Muscle of arm (tissue), 12 donors: ENCODE measurements around the gene DBF4B. TPM values are rescaled to one million over a fixed set of nuclear protein-coding genes. Genes with fewer than 3 reads are reported as not detected.
"Not testable (repeated sequence)": the region's sequence is repeated elsewhere in the genome, so short reads cannot be mapped to it uniquely, and the experiment has no call there.

Experiments
- DNase-seq: peaks from one replicate; pipeline ENCODE4 v3.0.0-alpha.2; 2013
- polyA plus RNA-seq, 12 donors: library from polyadenylated mRNA; unstranded; fragments of 120-200 nt; gene quantifications; one replicate each; pipeline ENCODE4 v1.2.1, GENCODE V29; 2013; ENCODE audit not compliant: insufficient read length in 12 of 12

DBF4B gene
- polyA plus RNA-seq, 12 donors = 5.5 to 18.5 (median 7.1) TPM; not detected in 1

DNA sequence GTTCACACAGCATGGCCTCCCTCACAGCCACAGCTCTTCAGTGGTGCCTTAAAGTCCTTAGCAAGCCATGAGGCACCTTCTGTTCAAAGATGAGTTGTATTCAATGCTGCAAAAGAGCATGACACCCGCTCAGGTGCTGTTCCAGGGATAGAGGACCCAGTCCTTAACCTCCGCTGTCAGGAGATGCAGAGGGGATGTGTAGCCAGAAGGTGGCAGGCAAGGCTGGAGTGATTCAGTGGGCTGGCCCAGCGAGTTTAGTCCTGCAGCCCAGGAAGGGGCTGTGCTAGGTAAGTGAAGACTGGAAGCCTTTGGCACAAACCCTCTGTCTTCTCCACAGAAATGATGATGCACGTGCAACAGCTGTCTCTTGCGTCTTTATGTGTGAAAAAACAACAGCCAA lies 25.3 kb downstream of the DBF4B start:
- DNase-seq = no peak

DNA sequence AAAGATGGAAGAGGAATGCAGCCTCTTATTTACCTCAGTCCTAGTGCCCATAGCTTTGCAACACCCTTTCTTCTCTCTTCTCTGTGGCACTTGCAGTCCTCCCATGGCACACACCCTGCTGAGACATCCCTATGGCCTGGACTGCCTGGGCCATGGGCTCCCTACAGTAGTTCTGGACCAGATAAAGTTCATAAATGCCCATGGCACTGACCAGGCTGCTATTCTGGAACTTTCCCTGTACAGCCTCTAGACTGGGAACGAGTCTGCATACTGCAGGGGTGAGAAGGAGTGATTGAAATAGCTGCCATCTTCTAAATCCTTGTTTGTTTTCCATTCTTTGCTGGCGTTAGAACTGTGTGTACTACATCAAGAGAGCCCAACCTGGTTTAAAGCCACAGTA lies 25.8 kb downstream of the DBF4B start:
- DNase-seq = no peak

DNA sequence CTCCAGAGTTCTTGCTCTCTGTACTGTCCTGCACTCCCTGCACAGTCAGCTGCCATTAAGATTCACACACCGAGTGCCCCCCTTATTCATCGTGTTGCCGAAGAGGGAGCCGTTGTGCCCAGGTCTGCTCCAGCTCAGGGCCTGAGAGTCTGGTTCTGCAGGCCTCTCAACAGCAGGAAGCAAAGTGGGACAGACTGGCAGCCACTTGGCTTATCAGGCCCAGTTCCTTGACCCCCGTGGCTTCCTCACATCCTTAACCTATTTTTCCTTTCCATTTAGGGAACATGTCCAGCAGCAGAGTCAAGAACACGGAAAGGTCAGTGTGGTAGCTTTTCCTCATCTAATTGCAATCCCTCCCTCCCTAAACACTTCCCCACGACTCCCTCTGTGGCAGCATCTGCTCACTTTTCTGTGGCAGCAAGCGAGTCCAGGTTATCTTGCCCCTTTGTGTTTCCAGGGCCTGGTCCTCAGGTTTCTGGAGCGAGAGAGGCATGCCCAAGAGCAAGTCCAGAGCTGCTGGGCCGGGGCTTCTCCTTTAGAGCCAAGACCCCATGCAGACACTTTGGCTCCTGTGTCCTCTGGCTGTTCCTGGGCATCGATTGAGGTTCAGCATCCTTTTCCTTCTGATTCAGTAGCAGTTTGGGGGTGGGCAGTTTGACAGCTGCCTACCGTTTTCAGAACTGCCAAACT lies 28.2 kb downstream of the DBF4B start:
- no peak for DNase-seq

DNA sequence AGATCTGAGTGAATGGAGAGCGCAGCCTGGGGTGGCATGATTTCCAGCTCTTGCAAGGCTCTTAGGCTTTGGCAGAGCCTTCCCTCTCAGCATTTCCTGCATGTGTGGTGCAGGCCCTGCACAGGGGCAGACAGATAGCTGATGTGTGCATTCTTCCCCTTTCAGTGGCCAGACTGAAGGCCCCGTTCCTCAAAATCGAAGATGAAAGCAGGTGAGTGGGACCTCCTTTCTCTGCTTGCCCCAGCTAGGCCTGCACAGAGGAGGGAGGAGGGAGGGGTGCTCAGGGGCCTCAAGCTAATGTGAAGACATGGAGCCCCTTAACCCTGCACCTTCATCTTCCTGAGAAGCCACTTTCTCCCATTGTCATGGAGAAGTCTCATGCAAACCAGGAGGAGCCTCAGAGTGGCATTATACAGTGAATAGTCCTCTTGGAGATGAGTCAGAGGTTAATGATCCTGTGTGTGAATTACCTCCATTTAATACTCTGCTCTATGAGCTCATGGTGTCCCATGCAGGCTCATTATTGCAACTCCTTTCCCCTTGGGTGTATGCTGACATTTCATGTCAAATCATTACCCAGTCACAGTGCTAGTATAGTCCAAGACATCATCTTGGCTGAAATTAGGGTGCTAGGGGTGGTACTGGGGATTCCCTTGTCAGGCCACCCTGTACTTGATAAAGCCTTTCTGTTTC lies 29.9 kb downstream of the DBF4B start:
- no peak for DNase-seq

DNA sequence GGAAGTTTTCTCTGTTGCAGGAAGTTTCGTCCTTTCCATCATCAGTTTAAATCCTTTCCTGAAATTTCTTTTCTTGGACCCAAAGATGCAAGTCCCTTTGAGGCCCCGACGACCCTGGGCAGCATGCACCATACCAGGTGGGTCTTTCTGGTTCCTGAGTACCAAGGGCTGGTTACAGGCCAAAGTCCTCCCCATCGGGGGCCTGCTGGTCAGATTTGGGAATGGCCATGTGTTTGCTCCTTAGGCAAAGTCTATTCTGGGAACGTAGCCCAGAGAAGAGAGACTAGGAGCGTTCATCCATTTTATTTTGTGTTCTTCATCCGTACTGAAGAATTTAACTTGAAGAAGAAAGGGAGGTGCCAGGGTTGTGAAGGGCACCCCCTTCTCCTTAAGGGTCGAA lies 32.9 kb downstream of the DBF4B start:
- no peak for DNase-seq

DNA sequence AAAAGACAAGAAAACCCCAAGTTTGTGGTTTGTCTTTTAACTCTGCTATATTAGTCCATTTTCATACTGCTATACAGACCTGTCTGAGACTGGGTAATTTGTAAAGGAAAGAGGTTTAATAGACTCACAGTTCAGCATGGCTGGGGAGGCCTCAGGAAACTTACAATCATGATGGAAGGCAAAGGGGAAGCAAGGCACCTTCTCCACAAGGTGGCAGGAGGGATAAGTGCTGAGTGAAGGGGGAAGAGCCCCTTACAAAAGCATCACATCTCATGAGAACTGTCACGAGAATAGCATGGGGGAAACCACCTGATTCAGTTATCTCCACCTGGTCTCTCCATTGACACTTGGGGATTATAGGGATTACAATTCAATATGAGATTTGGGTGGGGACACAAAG lies 36.8 kb downstream of the DBF4B start:
- no peak for DNase-seq

DNA sequence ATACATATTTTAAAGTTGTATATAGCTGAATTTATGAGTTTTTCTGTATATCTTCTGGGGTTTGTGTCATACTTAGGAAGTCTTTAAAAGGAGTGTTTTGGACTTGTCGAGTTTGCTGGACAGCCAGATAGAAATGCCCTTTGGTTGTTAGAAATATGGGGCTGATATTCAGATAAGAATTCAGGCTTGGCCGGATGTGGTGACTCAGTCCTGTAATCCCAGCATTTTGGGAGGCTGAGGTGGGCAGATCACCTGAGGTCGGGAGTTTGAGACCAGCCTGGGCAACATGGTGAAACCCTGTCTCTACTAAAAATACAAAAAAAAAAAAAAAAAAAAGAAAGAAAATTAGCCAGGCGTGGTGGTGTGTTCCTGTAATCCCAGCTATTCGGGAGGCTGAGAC lies 37.3 kb downstream of the DBF4B start:
- not testable (repeated sequence) for DNase-seq

DNA sequence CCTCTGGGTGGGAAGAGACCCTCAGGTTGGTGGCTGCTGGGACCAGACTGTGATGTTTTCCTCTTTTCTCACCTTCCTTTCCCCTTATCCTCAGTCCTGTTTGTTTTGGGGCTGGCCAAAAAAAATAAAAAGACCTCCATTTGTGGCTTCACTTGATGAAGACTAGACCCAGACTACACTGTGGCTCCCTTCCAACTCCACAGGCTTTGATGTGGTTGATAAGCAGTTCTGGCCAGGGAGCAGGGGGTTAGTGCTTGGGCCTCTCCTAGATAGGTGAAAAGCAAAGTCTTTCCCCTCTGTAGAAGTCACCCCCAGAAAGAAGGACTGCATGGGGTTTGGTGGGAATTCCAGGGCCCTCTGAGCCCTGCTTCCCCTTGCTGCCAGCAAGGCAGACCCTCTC lies 39.1 kb downstream of the DBF4B start:
- DNase-seq = no peak

DNA sequence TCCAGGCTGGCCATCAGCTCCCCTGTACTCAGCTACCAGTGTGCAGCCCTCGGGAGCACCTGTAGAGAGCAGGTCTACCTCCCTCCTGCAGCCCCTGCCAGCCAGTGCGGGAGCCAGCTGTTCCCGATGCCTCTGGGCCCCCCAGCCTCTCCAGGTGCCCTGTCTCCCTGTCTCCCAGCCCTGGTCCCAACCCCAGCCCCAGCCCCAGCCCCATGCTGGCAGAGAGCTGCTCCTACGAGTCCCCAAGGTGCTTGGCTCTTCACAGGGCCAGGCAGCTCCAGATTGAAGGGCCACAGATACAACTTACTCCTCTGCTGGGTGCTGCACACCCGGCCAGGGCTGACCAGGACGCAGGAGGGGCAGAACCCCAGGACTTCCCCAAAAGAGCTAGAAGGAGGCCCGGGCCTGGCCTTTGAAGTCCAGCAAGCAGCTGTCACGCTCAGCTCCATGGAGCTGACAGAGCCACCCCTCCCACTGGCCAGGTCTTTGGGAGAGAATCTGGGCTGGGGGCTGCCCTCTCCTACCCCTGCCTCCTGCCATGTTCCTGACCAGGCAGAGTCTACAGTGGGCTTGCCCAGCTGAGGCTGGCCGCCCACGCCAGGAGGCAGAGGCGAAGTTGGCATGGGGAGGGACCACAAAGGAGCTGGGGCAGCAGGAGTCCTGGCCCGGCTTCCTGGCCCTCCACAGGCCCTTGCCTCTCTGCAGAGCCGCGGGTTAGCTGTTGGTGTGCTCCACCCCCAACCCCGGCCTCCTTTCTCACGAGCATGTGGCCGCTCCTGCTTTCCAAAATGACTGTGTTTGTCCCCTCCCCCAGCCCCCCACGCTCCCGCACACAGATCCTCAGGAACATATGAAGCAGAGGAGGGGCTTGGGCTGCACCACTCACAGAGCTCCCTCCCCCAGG lies 40.9 kb downstream of the DBF4B start:
- peak; percentile 76 for DNase-seq

DNA sequence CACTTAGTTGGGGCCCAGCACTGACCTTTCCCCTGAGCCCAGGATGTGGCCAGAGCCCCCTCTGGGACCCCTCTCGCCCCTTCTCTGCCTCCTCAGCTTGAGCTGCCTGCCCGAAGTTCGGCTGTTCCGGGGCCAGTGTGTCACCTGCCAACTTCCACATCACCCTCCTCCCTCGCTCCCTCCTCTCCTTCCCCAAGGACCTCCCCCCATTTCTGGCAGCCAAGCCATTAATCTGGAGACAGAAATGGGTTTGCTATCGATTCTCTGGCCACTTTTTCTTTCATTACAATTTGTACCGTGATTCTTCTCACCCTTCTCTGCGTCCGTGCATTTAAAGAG lies 41.5 kb downstream of the DBF4B start:
- no peak for DNase-seq

DNA sequence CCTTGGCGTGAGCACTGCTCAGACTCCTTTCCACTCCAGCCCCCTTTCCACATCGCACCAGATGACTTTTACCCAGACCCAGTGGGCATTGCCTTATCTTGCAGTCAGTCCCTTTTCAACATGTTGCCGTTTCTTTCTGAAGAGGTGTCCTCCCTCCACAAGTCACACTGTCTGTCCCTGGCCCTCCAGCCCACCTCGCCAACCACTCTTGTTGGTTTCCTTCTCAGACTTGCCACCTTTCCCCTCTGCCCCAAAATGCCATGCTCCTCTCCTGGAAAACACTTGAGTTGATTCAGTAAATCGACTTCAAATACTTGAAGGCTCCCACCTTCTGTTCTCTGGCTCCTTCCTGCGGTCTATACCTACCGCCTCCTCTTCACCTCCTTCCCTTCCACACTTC lies 42.9 kb downstream of the DBF4B start:
- no peak for DNase-seq

DNA sequence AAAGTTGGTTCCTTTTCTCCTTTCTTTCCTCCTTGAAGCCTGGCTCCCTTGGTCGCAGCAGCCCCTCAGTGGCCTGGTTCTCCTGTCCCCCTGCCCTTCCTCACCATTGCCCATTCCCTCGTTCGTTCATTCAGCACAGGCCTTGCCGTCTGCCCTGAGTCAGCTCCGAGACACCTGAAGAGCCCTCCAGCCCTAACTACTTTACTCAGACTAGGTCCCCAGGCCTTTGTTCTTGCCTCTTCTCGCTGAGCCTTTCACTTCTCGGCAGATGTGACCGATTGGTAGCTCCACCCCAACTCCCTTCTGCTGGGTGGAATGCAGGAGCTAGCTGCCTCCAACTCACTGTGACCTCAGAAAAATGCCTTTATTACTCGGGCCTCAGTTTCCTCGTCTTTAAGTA lies 43.3 kb downstream of the DBF4B start:
- no peak for DNase-seq

DNA sequence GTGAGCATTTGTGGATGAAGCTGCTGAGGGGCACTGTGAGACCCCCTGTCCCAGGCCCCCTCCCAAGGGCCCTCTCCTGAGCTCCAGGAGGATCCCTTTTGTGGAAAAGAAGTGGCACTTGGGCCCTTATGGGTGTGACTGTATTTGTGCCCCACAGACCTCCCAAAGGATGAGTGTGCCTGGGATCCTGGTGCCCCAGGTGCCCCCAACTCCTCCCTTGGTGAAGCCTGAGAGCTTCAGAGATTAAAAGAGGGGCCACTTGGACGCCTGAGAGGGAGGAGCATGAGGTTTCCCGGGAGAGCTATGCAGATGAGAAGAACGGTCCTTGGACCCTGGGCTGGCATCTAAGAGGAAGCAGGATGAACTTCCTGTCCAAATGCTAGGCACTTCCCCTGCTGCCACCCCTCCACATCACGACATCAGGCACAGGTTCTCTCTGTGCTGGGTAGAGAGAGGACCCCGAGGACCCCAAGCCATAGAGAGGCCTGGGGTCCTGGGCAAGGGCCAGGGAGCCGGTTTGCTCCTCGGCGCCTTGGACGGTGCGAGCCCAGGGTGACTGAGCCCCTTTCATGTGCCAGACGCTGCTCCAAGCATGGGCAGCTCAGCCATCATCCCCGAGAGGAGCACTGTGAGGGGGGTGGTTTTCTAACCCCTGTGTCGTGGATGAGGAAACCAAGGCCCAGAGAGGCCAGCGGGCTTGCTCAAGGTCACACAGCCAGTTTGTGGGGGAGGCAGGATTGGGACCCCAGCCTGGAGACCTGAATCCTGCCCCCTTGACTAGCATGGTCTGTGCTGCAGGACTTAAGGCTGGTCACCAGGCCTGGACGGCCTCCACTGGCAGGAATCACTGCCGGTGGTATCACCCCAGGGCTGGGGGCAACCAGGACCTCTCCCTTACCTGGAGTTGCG lies 44.7 kb downstream of the DBF4B start:
- DNase-seq = no peak

DNA sequence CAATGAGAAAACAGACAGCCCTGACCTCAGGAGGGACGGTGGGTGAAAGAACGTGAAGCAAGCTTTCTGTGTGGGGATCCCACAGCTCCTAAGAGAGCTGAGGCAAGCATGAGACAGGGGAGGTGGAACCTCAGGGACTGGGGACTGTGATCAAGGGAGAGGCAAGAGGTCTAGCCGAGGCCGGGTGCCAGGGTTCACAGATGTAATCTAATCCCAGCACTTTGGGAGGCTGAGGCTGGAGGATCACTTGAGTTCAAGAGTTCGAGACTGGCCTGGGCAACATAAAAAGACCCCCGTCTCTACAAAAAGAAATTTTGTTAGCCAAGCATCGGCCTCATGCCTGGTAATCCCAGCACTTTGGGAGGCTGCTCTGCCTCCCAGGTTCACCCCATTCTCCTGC lies 45.8 kb downstream of the DBF4B start:
- DNase-seq = no peak

DNA sequence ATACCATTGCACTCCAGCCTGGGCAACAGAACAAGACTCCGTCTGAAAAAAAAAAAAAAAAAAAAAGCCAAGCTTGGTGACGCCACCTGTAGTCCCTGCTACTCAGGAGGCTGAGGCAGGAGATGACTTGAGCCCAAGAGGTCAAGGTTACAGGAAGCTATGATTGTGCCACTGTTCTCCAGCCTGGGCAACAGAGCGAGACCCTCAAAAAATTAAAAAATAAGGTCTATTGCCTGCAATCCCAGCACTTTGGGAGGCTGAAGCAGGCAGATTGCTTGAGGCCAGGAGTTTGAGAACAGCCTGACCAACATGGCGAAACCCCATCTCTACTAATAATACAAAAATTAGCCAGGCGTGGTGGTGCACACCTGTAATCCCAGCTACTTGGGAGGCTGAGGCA lies 46.7 kb downstream of the DBF4B start:
- not testable (repeated sequence) for DNase-seq

DNA sequence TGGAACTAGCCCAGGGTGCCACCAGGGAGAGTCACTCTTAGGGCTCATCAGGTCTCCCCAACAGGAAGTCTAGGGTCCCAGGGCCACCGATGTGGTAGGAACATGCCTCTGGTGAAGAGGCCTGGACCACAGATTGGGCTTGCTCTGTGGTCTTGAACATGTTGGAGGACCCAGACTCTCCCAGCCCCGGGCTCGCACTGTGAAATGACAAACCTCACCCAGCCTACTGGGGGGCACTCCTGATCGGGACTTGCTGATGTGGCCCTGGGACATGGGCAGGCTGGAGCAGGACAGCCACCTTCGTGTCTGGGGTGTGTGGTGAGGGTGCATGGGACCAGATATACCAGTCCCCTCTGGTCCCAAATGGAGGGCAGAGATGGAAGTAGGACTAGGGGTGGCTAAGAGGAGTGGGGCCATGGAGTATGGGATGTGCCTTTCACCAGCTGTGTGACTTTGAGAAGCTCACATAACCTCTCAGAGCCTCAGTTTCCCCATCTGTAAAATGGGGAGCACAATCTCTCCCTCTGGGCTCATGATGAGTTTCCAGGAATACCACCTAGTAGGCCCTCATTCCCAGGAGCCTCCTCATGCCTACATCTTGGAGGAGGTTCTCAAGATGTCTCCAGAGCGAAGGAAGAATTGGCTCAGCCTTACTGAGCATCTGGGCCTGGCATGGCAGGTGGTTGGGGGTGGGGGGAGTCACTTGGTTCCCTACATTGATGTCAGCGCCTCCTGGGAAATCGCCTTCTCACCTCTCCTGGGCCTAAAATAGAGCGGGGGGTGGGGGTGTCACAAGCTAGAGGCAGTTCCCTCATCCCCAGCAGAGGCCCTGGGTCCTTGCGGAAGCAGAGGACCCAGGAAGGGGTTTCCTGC lies 48.8 kb downstream of the DBF4B start:
- no peak for DNase-seq

DNA sequence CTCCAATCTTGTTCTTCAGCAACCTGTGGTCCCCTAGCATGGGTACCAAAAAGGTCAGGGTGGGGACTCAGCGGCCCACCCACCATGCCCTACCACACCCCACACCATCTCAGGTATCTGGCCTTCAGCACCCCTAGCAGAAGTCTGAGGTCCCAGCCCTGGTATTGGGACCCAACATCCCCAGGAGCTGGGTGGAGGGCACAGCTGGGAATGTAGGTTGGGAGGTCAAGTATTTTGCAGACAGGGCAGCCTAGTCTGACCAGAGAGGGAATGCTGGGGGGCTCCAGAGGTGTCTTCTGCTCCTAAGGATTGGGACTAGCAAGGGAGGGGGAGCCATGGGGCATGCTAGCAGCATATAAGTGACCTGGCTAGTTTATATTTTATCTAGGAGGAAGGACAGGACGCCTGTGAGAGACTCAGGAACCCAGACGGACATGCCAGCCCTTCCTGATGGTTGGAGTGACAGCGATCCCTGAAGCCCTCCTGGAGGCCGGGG lies 49.5 kb downstream of the DBF4B start:
- DNase-seq = no peak

DNA sequence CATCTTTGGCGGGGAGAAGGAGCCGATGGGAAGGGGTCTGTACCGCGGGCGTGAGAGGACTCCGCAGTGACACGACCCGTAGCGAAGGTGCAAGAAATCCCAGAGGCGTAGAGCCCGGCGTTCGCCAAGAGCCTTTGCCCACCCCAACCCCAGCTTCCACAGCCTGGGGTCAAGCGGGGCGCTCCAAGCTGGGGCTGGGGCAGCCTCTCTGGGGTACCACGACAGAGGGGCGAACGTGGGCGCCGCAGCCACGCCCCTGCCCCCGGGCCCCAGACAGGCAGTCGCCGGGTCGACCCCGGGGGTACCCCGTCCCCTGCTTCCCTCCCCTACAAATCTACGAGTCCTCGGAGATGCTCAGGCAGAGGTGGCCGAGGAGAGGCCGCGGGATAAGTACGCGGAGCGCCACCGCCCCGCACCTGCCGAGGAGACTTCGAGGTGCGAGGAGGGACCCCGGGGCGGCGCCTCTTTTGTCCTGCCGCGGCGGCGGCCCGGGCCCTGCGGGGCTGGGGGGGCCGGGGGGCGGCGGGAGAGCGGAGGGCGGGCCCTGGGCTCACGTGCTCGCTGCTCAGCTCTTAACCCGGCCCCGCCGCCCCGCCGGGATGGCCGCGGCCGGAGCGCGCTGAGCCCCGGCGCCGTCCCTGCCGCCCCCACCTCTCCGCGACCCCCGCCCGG lies 50.1 kb downstream of the DBF4B start, which contains the start of gene ADAM11:
Gene ADAM11 (plus strand): TSS at position 575 of the 672 bp plus-strand sequence. CDS start 212 bp downstream, outside the sequence.
- DNase-seq = no peak

DNA sequence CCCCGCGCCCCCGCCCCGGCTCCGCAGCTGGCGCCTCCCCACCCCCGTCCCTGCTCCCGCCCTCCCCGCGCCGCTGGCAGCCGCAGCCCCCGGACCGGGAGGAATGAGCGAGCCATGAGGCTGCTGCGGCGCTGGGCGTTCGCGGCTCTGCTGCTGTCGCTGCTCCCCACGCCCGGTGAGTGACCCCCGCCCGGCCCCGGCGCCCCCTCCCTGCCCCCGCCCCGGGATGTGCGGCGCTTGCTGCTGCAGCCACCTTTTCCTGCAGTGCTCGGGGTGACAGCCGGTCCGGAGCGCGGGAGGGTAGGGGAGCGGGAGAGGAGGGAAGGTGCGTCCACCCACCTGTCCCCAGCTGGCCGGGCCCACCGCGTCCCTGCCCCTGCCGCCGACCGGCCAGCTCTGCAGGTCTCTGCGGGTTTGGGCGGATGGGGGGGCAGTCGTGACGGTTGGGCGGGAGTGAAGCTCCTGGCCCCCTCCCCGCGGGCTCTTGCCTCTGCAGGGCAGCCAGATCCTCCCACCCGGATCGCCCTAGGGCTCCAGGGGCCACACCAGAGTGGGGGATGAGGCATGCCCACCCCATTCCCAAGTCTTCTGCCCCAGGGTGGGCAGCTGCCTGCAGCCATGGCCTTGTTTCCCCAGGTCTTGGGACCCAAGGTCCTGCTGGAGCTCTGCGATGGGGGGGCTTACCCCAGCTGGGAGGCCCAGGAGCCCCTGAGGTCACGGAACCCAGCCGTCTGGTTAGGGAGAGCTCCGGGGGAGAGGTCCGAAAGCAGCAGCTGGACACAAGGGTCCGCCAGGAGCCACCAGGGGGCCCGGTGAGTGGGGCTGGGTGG lies 50.8 kb downstream of the DBF4B start:
- DNase-seq = no peak
